Hepatocyte (in vitro differentiated cells): ENCODE measurements around the gene MCRIP2. TPM values are rescaled to one million over a fixed set of nuclear protein-coding genes. Genes with fewer than 3 reads are reported as not detected.

Experiments used
- DNase-seq: peaks from one replicate; pipeline ENCODE4 v3.0.0-alpha.2; 2016; ENCODE audit warnings: low spot score
- H2AFZ ChIP-seq: fragments of 200-600 bp; sonication (generic); 2 replicates; pipeline ENCODE4 v1.6.0; 2016; ENCODE audit warnings: antibody characterized with exemption, mild to moderate bottlenecking
- H3K27ac ChIP-seq: fragments of 200-600 bp; sonication (generic); 2 replicates; pipeline ENCODE4 v1.5.1; 2016; ENCODE audit warnings: mild to moderate bottlenecking
- H3K27me3 ChIP-seq: fragments of 200-600 bp; sonication (generic); 2 replicates; pipeline ENCODE4 v1.6.1; 2016
- H3K36me3 ChIP-seq: fragments of 200-600 bp; sonication (generic); replicated peaks from 2 replicates; pipeline ENCODE4 v1.5.1; 2016; ENCODE audit warnings: low read depth; ENCODE audit not compliant: insufficient read depth
- H3K4me1 ChIP-seq: fragments of 200-600 bp; sonication (generic); 2 replicates; pipeline ENCODE4 v1.5.1; 2016; ENCODE audit warnings: mild to moderate bottlenecking, moderate library complexity; ENCODE audit not compliant: insufficient read depth
- H3K4me2 ChIP-seq: fragments of 200-600 bp; sonication (generic); 2 replicates; pipeline ENCODE4 v1.6.0; 2016
- H3K4me3 ChIP-seq: fragments of 200-600 bp; sonication (generic); 2 replicates; pipeline ENCODE4 v1.5.1; 2016; ENCODE audit warnings: mild to moderate bottlenecking
- H3K79me2 ChIP-seq: fragments of 200-600 bp; sonication (generic); 2 replicates; pipeline ENCODE4 v1.6.0; 2017; ENCODE audit warnings: mild to moderate bottlenecking
- H3K9me2 ChIP-seq: fragments of 200-600 bp; sonication (generic); replicated peaks from 2 replicates; pipeline ENCODE4 v1.6.0; 2017; ENCODE audit warnings: mild to moderate bottlenecking; ENCODE audit not compliant: insufficient read depth
- H3K9me3 ChIP-seq: fragments of 200-600 bp; sonication (generic); 2 replicates; pipeline ENCODE4 v1.5.1; 2016; ENCODE audit warnings: low read depth, mild to moderate bottlenecking
- H4K20me1 ChIP-seq: fragments of 200-600 bp; sonication (generic); 2 replicates; pipeline ENCODE4 v1.6.0; 2016; ENCODE audit warnings: mild to moderate bottlenecking; ENCODE audit not compliant: insufficient read depth, poor library complexity, severe bottlenecking
- EZH2 ChIP-seq: fragments of 200-600 bp; sonication (generic); IDR thresholded peaks from 2 replicates; pipeline ENCODE4 v1.6.1; 2016; ENCODE audit warnings: antibody characterized with exemption, mild to moderate bottlenecking, borderline replicate concordance
- EZH2phosphoT487 ChIP-seq: fragments of 200-600 bp; sonication (generic); IDR thresholded peaks from one replicate; pipeline ENCODE4 v1.6.1; 2018; ENCODE audit warnings: antibody characterized with exemption, mild to moderate bottlenecking, low read depth, moderate library complexity; ENCODE audit not compliant: unreplicated experiment, severe bottlenecking
- WGBS: methylation state at CpG from one replicate; pipeline ENCODE4 v1.1.6; 2016; ENCODE audit warnings: low lambda C conversion rate; ENCODE audit errors: missing lambda C conversion rate; 5-methylcytosine and 5-hydroxymethylcytosine counted together
- polyA plus RNA-seq: library from polyadenylated mRNA; unstranded; fragments of >200 nt; fragmentation: Nextera tagmentation; extraction: Ambion mirVana; gene quantifications from 2 replicates; pipeline ENCODE4 v1.2.1, GENCODE V29; 2016
- total RNA-seq: library from RNA; depleted of rRNA; stranded (reverse); fragments of >200 nt; gene quantifications from 2 replicates; pipeline ENCODE4 v1.2.3, GENCODE V29; 2014
- TF ChIP-seq, protein P1 (sequence below): fragments of 200-600 bp; sonication (generic); IDR thresholded peaks from 2 replicates; pipeline ENCODE4 v1.5.1; 2016; ENCODE audit warnings: antibody characterized with exemption, mild to moderate bottlenecking; ENCODE audit not compliant: poor library complexity

MCRIP2 gene
- total and polyA plus RNA-seq, 2 experiments from 2014 or later, result 43.0 to 100 TPM

DNA sequence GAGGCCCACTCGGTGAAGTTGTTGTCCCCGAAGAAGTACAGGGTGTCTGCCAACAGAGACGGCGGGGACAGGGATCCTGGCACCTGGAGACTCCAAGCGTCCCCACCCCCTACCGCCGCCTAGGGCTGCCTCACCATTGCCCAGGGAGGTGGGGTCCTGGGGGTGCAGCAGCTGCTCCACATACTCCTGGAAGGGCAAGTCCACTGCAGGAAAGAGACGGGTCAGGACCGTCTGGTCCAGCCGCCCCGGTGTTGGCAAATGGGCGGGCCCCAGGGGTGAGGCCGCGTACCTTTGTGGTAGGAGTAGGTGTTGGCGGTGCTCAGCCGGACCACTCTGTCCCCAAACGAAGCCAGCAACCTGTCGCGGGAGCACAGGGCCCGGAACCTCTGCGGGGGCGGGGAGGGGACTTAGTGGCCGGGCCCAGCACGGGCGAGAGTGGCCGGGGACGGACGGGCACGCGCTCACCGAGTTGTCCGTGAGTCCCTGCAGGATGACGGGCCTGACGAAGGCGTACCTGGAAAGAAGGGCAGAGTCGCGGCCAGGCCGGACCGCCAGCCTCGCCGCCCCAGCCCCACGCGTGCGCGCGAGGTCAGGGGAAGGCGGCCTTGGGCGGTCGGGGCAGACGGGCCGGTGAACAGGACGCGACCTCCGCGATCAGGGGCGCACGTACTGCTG is 41.9 kb downstream of the MCRIP2 start:
- TF ChIP-seq EZH2 (no peak), EZH2phosphoT487 (no peak)
- TF ChIP-seq, protein P1, sequence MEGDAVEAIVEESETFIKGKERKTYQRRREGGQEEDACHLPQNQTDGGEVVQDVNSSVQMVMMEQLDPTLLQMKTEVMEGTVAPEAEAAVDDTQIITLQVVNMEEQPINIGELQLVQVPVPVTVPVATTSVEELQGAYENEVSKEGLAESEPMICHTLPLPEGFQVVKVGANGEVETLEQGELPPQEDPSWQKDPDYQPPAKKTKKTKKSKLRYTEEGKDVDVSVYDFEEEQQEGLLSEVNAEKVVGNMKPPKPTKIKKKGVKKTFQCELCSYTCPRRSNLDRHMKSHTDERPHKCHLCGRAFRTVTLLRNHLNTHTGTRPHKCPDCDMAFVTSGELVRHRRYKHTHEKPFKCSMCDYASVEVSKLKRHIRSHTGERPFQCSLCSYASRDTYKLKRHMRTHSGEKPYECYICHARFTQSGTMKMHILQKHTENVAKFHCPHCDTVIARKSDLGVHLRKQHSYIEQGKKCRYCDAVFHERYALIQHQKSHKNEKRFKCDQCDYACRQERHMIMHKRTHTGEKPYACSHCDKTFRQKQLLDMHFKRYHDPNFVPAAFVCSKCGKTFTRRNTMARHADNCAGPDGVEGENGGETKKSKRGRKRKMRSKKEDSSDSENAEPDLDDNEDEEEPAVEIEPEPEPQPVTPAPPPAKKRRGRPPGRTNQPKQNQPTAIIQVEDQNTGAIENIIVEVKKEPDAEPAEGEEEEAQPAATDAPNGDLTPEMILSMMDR, result no peak
- Histone ChIP-seq H3K4me1 (peaks cover 32% of the 10 kb centered on the region), H3K36me3 (no peaks in the 10 kb centered on the region), H3K4me3 (peak overlapping the region; percentile 57), H3K4me2 (peak overlapping the region; percentile 98), H4K20me1 (peaks cover 27% of the 10 kb centered on the region), H2AFZ (peak overlapping the region; percentile 39), H3K9me2 (no peaks in the 10 kb centered on the region), H3K27ac (peak overlapping the region; percentile 65), H3K9me3 (no peaks in the 10 kb centered on the region), H3K79me2 (peaks cover 33% of the 10 kb centered on the region), H3K27me3 (no peaks in the 10 kb centered on the region)
- WGBS, result 22% methylated on average over 48 of the region's 57 CpGs
- peak; percentile 43 for DNase-seq

- Histone ChIP-seq H3K4me2 (peak within 1 kb of the TSS; percentile 98), H3K4me1 (peaks cover 31% of the 10 kb centered on the region), H4K20me1 (peaks cover 27% of the 10 kb centered on the region), H3K79me2 (peaks cover 40% of the 10 kb centered on the region), H3K27me3 (no peaks in the 10 kb centered on the region), H3K27ac (peak within 1 kb of the TSS; percentile 81), H3K4me3 (peak within 1 kb of the TSS; percentile 57), H2AFZ (peak within 1 kb of the TSS; percentile 56), H3K9me3 (no peaks in the 10 kb centered on the region), H3K9me2 (no peaks in the 10 kb centered on the region), H3K36me3 (no peaks in the 10 kb centered on the region)
- peak; percentile 98 for DNase-seq
- no peak for TF ChIP-seq EZH2phosphoT487
- TF ChIP-seq EZH2, result no peak
- TF ChIP-seq, protein P1, result no peak
- 20% methylated on average over 44 of the region's 91 CpGs for WGBS
Measured at GRCh38 chr16:684071-684794, 42.6 kb downstream of the MCRIP2 start, which contains the start of gene JMJD8. TSS of gene JMJD8 (minus strand) at chr16:684334. CDS start at chr16:684319, 15 bp downstream.

DNA sequence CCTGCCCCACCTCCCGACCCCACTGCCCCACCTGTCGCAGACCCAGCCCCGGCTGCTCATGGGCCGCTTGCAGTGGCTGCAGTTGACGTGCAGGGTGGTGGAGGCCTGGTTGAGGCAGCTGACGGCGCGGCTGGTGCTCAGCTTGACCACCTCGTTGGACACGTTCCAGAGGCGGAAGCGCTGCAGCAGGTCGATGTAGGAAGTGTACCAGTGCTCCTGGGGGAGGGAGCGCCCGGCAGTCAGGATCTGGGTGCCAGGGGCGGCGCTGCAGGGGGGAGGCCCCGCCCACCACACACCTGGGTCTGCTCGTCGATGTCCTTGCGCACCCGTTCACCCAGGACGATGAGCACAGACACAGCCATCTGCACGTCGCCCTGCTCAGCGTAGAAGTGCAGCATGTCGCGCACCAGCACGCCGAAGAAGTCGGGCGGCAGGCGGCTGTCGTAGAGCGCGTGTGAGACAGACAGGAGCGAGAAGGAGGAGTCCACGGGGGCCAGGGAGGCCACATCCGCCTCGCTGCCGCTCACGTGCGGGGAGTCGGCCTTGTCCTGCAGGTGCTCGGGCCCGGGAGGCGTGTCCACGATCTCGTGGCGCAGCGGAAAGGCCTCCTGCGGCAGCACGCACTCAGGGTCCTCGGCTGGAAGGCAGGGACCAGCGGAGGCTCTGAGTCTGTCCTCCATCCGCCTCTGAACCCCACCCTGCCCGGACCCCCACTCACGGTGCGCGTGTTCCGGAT is 43.5 kb downstream of the MCRIP2 start:
- 96% methylated on average over 47 of the region's 61 CpGs for WGBS
- Histone ChIP-seq H3K27me3 (no peaks in the 10 kb centered on the region), H3K4me2 (peak overlapping the region; percentile 91), H3K27ac (no peak overlapping the region), H3K36me3 (no peaks in the 10 kb centered on the region), H3K9me3 (no peaks in the 10 kb centered on the region), H3K4me1 (peaks cover 33% of the 10 kb centered on the region), H4K20me1 (peaks cover 27% of the 10 kb centered on the region), H3K4me3 (no peak overlapping the region), H2AFZ (no peak overlapping the region), H3K9me2 (no peaks in the 10 kb centered on the region), H3K79me2 (peaks cover 48% of the 10 kb centered on the region)
- no peak for TF ChIP-seq EZH2phosphoT487
- TF ChIP-seq, protein P1, result no peak
- TF ChIP-seq EZH2, result no peak
- no peak for DNase-seq
